Tibial nerve (tissue), 4 donors: ENCODE measurements around the gene PLPP3. TPM values are rescaled to one million over a fixed set of nuclear protein-coding genes. Genes with fewer than 3 reads are reported as not detected.

Experiments used
- DNase-seq, 2 donors: peaks; one replicate each; pipeline ENCODE4 v3.0.0-alpha.2; 2019; ENCODE audit warnings: low spot score in 2 of 2
- H3K27ac ChIP-seq, 4 donors: fragments of 200-600 bp; sonication (generic) in 3 of 4; one replicate each; pipeline ENCODE4 v1.5.1; 2017 to 2019; ENCODE audit warnings: mild to moderate bottlenecking in 1 of 4
- H3K27me3 ChIP-seq, 2 donors: fragments of 200-600 bp; sonication (generic) in 1 of 2; one replicate each; pipeline versions ENCODE4 v1.5.1 to v1.6.0; 2017 to 2019
- H3K36me3 ChIP-seq, 3 donors: fragments of 200-600 bp; sonication (generic); one replicate each; pipeline ENCODE4 v1.5.1; 2018 to 2019
- H3K4me1 ChIP-seq, 4 donors: fragments of 200-600 bp; sonication (generic) in 3 of 4; one replicate each; pipeline ENCODE4 v1.5.1; 2017 to 2019
- H3K4me3 ChIP-seq, 4 donors: fragments of 200-600 bp; sonication (generic) in 3 of 4; one replicate each; pipeline ENCODE4 v1.5.1; 2017 to 2019; ENCODE audit warnings: mild to moderate bottlenecking in 1 of 4, moderate library complexity in 1 of 4
- H3K9me3 ChIP-seq, 4 donors: fragments of 200-600 bp; sonication (generic) in 3 of 4; one replicate each; pipeline ENCODE4 v1.5.1; 2017 to 2019
- CTCF ChIP-seq, 5 experiments: fragments of 200-600 bp in 3 of 5; fragments of 450-650 bp in 2 of 5; sonication (generic) in 3 of 5; IDR thresholded peaks; one replicate each; pipeline ENCODE4 v1.5.1; 2016 to 2019; ENCODE audit warnings: antibody characterized with exemption in 5 of 5, mild to moderate bottlenecking in 3 of 5, moderate library complexity in 2 of 5
- EP300 ChIP-seq, 2 donors: sonication (generic); formaldehyde crosslinking; IDR thresholded peaks; one replicate each; pipeline ENCODE4 v1.6.1; 2017; ENCODE audit warnings: antibody characterized with exemption in 2 of 2, mild to moderate bottlenecking in 1 of 2
- POLR2A ChIP-seq, 2 donors: fragments of 450-650 bp; IDR thresholded peaks; one replicate each; pipeline ENCODE4 v1.6.1; 2017; ENCODE audit warnings: antibody characterized with exemption in 2 of 2, mild to moderate bottlenecking in 2 of 2, moderate library complexity in 2 of 2
- WGBS, 2 donors: methylation state at CpG; one replicate each; pipeline ENCODE4 v1.1.5; 2018; 5-methylcytosine and 5-hydroxymethylcytosine counted together
- total RNA-seq, 4 donors: library from RNA; depleted of rRNA; stranded (reverse); fragments of >200 nt; gene quantifications; one replicate each; pipeline ENCODE4 v1.1.0, GENCODE V29; 2016

Gene PLPP3
- total RNA-seq, 4 donors from 2014 or later, result 139 to 307 (median 267) TPM

GRCh38 chr1:56575865-56576264 is 3.5 kb downstream of the PLPP3 start:
- Histone ChIP-seq H3K27ac (peak overlapping the region in 3 of 4 donors; percentile 93 to 98 (median 96)), H3K4me3 (peak overlapping the region in 3 of 4 donors; percentile 22 to 94 (median 86)), H3K36me3 (no peaks in the 10 kb centered on the region), H3K27me3 (no peaks in the 10 kb centered on the region), H3K4me1 (peaks cover 0 to 68% (median 21%) of the 10 kb centered on the region in 4 donors), H3K9me3 (no peaks in the 10 kb centered on the region)
- WGBS, 2 donors, result 26 to 31% methylated on average over 3 of the region's 3 CpGs
- no peak for TF ChIP-seq EP300 (IDR thresholded peaks at IDR 0.05)
- TF ChIP-seq CTCF (IDR thresholded peaks at IDR 0.05), result no peak
- TF ChIP-seq POLR2A (IDR thresholded peaks at IDR 0.05), result no peak
- DNase-seq, result no peak

- H3K4me1 ChIP-seq, result peaks cover 0 to 70% (median 21%) of the 10 kb centered on the region in 4 donors
- peak overlapping the region in 3 of 4 donors; percentile 12 to 94 (median 86) for H3K4me3 ChIP-seq
- no peak for TF ChIP-seq CTCF (IDR thresholded peaks at IDR 0.05)
- TF ChIP-seq EP300 (IDR thresholded peaks at IDR 0.05), result no peak
- TF ChIP-seq POLR2A (IDR thresholded peaks at IDR 0.05), result no peak
- H3K9me3 ChIP-seq, result no peaks in the 10 kb centered on the region
- no peak for DNase-seq
- peak overlapping the region in 2 of 4 donors; percentile 96 to 98 for H3K27ac ChIP-seq
- 65 to 79% methylated on average over 4 of the region's 4 CpGs for WGBS, 2 donors
- H3K27me3 ChIP-seq, result no peaks in the 10 kb centered on the region
- H3K36me3 ChIP-seq, result no peaks in the 10 kb centered on the region
Measured at GRCh38 chr1:56574794-56575193, 4.6 kb downstream of the PLPP3 start.

GRCh38 chr1:56573311-56573710 is 6.1 kb downstream of the PLPP3 start:
- no peaks in the 10 kb centered on the region for H3K9me3 ChIP-seq
- H3K36me3 ChIP-seq, result no peaks in the 10 kb centered on the region
- TF ChIP-seq EP300 (IDR thresholded peaks at IDR 0.05) (no peak), POLR2A (IDR thresholded peaks at IDR 0.05) (no peak), CTCF (IDR thresholded peaks at IDR 0.05) (no peak)
- H3K27me3 ChIP-seq, result no peaks in the 10 kb centered on the region
- H3K4me3 ChIP-seq, result peak overlapping the region in 2 of 4 donors; percentile 7 to 86
- H3K27ac ChIP-seq, result peak overlapping the region; percentile 27 to 67 (median 46)
- 39 to 41% methylated on average over 4 of the region's 4 CpGs for WGBS, 2 donors
- DNase-seq, result peak; percentile 34 to 65
- H3K4me1 ChIP-seq, result peaks cover 0 to 81% (median 21%) of the 10 kb centered on the region in 4 donors

GRCh38 chr1:56572334-56573050 is 6.9 kb downstream of the PLPP3 start:
- Histone ChIP-seq H3K27me3 (no peaks in the 10 kb centered on the region), H3K36me3 (no peaks in the 10 kb centered on the region), H3K4me1 (peaks cover 0 to 87% (median 19%) of the 10 kb centered on the region in 4 donors), H3K27ac (peak overlapping the region in 2 of 4 donors; percentile 55 to 67), H3K4me3 (peak overlapping the region in 2 of 4 donors; percentile 7 to 86), H3K9me3 (no peaks in the 10 kb centered on the region)
- no peak for TF ChIP-seq CTCF (IDR thresholded peaks at IDR 0.05)
- no peak for TF ChIP-seq EP300 (IDR thresholded peaks at IDR 0.05)
- TF ChIP-seq POLR2A (IDR thresholded peaks at IDR 0.05), result no peak
- 45 to 60% methylated on average over 4 of the region's 4 CpGs for WGBS, 2 donors
- no peak for DNase-seq

- H3K4me1 ChIP-seq, result peaks cover 0 to 89% (median 23%) of the 10 kb centered on the region in 4 donors
- H3K4me3 ChIP-seq, result no peak overlapping the region
- TF ChIP-seq CTCF (IDR thresholded peaks at IDR 0.05) (no peak), POLR2A (IDR thresholded peaks at IDR 0.05) (no peak)
- H3K36me3 ChIP-seq, result no peaks in the 10 kb centered on the region
- H3K27ac ChIP-seq, result peak overlapping the region in 2 of 4 donors; percentile 2 to 32
- 44 to 48% methylated on average over 1 of the region's 1 CpG for WGBS, 2 donors
- H3K9me3 ChIP-seq, result no peaks in the 10 kb centered on the region
- H3K27me3 ChIP-seq, result no peaks in the 10 kb centered on the region
- DNase-seq, result no peak
Measured at GRCh38 chr1:56571448-56571847, 7.9 kb downstream of the PLPP3 start.
